ENCODE measurements around the gene DNM3.

- no peak for TF ChIP-seq EZH2 (IDR thresholded peaks at IDR 0.05; ENCODE audit: borderline replicate concordance, low read length)
- TF ChIP-seq, protein P1, sequence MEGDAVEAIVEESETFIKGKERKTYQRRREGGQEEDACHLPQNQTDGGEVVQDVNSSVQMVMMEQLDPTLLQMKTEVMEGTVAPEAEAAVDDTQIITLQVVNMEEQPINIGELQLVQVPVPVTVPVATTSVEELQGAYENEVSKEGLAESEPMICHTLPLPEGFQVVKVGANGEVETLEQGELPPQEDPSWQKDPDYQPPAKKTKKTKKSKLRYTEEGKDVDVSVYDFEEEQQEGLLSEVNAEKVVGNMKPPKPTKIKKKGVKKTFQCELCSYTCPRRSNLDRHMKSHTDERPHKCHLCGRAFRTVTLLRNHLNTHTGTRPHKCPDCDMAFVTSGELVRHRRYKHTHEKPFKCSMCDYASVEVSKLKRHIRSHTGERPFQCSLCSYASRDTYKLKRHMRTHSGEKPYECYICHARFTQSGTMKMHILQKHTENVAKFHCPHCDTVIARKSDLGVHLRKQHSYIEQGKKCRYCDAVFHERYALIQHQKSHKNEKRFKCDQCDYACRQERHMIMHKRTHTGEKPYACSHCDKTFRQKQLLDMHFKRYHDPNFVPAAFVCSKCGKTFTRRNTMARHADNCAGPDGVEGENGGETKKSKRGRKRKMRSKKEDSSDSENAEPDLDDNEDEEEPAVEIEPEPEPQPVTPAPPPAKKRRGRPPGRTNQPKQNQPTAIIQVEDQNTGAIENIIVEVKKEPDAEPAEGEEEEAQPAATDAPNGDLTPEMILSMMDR (IDR thresholded peaks at IDR 0.05; ENCODE audit: low read length), result no peak
These were observed 300.1 kb downstream of the DNM3 start for GRCh38 chr1:172141341-172141881.

All from OCI-LY1 (cell line).